IMR-90 (cell line): ENCODE results near the gene ODAD2. TPM values are rescaled to one million over a fixed set of nuclear protein-coding genes. Genes with fewer than 3 reads are reported as not detected.
"Not testable (repeated sequence)": the region's sequence is repeated elsewhere in the genome, so short reads cannot be mapped to it uniquely, and the experiment has no call there.

Source experiments
- ATAC-seq: fragments of 200-7000 bp; cut with Tn5 transposase; 2 replicates; pipeline ENCODE4 v1.9.1; 2020; ENCODE audit warnings: low read depth, mild to moderate bottlenecking, moderate library complexity
- BruUV-seq: library from RNA; stranded (reverse); fragments of 400-500 nt; replicated peaks from 2 replicates; lab custom pipeline; 2021; lab: Mats Ljungman, UMichigan
- CTCF ChIA-PET: fragments of 300-600 bp; formaldehyde crosslinking; extraction: SDS; loops from one replicate; lab custom pipeline; 2021; ENCODE audit warnings: antibody characterized with exemption; lab: Yijun Ruan, JAX
- POLR2A ChIA-PET: fragments of 300-600 bp; sonication (Branson Sonifier 250); formaldehyde crosslinking; loops from one replicate; lab custom pipeline; 2022; ENCODE audit warnings: antibody characterized with exemption; ENCODE audit not compliant: unreplicated experiment; lab: Charles Lee
- DNase-seq: peaks from one replicate; pipeline ENCODE4 v3.0.0; 2013
- H2AFZ ChIP-seq: replicated peaks from 2 replicates; pipeline ENCODE3; 2013; ENCODE audit warnings: low read length, mild to moderate bottlenecking; ENCODE audit not compliant: poor library complexity
- H2AK5ac ChIP-seq: 2 replicates; pipeline ENCODE4 v1.6.1; 2013; ENCODE audit warnings: low read depth, low read length, inconsistent platforms
- H2AK9ac ChIP-seq: replicated peaks from 2 replicates; pipeline ENCODE3; 2013; ENCODE audit warnings: mild to moderate bottlenecking, low read depth, low read length, moderate library complexity; ENCODE audit not compliant: poor library complexity
- H2BK120ac ChIP-seq: 2 replicates; pipeline ENCODE4 v1.6.1; 2013; ENCODE audit warnings: low read depth, low read length, inconsistent platforms
- H2BK15ac ChIP-seq: 3 replicates; pipeline ENCODE4 v1.6.1; 2013; ENCODE audit warnings: low read depth, low read length, inconsistent platforms
- H2BK20ac ChIP-seq: 2 replicates; pipeline ENCODE4 v1.6.1; 2013; ENCODE audit warnings: low read depth, mild to moderate bottlenecking, inconsistent platforms, low read length, moderate library complexity
- H2BK5ac ChIP-seq: 2 replicates; pipeline ENCODE4 v1.6.1; 2013; ENCODE audit warnings: mild to moderate bottlenecking, low read depth, low read length, inconsistent platforms; ENCODE audit not compliant: poor library complexity, severe bottlenecking
- H3K14ac ChIP-seq: replicated peaks from 2 replicates; pipeline ENCODE4 v1.6.1; 2013; ENCODE audit warnings: low read depth, low read length, inconsistent platforms
- H3K18ac ChIP-seq: 2 replicates; pipeline ENCODE4 v1.6.1; 2013; ENCODE audit warnings: low read depth, low read length, control low read depth
- H3K23ac ChIP-seq: 2 replicates; pipeline ENCODE4 v1.6.1; 2013; ENCODE audit warnings: low read depth, low read length, inconsistent platforms
- H3K27ac ChIP-seq: 2 replicates; pipeline ENCODE4 v1.5.1; 2013; ENCODE audit warnings: mild to moderate bottlenecking, control low read depth, low read length; ENCODE audit not compliant: insufficient read depth
- H3K27me3 ChIP-seq: 2 replicates; pipeline ENCODE4 v1.6.1; 2013; ENCODE audit warnings: low read length; ENCODE audit not compliant: control insufficient read depth, insufficient read depth
- H3K36me3 ChIP-seq: 2 replicates; pipeline ENCODE4 v1.6.1; 2013; ENCODE audit warnings: low read length, mixed read lengths; ENCODE audit not compliant: control insufficient read depth, insufficient read depth
- H3K4ac ChIP-seq: 2 replicates; pipeline ENCODE4 v1.6.1; 2013; ENCODE audit warnings: low read depth, low read length, inconsistent platforms
- H3K4me1 ChIP-seq: 2 replicates; pipeline ENCODE4 v1.6.1; 2013; ENCODE audit warnings: low read length, mixed read lengths; ENCODE audit not compliant: control insufficient read depth, insufficient read depth
- H3K4me2 ChIP-seq: 2 replicates; pipeline ENCODE4 v1.6.1; 2013; ENCODE audit warnings: low read depth, mild to moderate bottlenecking, control low read depth, low read length, moderate library complexity
- H3K4me3 ChIP-seq: 2 replicates; pipeline ENCODE4 v1.5.1; 2013; ENCODE audit warnings: low read depth, mild to moderate bottlenecking, control low read depth, low read length, moderate library complexity; ENCODE audit not compliant: insufficient read depth
- H3K56ac ChIP-seq: 2 replicates; pipeline ENCODE4 v1.6.1; 2013; ENCODE audit warnings: low read length, inconsistent platforms; ENCODE audit not compliant: insufficient read depth; ENCODE audit errors: extremely low read depth
- H3K79me1 ChIP-seq, 2 experiments: 2 replicates each; pipeline ENCODE4 v1.6.1; 2013; ENCODE audit warnings: low read length in 2 of 2, inconsistent platforms in 1 of 2, low read depth in 1 of 2
- H3K9ac ChIP-seq: 2 replicates; pipeline ENCODE4 v1.6.1; 2013; ENCODE audit warnings: low read depth, low read length, control low read depth
- H3K9me1 ChIP-seq: 2 replicates; pipeline ENCODE4 v1.6.1; 2013; ENCODE audit warnings: low read length, inconsistent platforms; ENCODE audit not compliant: insufficient read depth
- H3K9me3 ChIP-seq: 2 replicates; pipeline ENCODE4 v1.6.1; 2013; ENCODE audit warnings: low read length; ENCODE audit not compliant: control insufficient read depth, insufficient read depth
- H4K20me1 ChIP-seq: 2 replicates; pipeline ENCODE4 v1.6.1; 2013; ENCODE audit warnings: low read length, inconsistent platforms; ENCODE audit not compliant: insufficient read depth
- H4K5ac ChIP-seq: 2 replicates; pipeline ENCODE4 v1.6.1; 2013; ENCODE audit warnings: mild to moderate bottlenecking, low read depth, low read length, control low read depth
- H4K8ac ChIP-seq, 2 experiments: 2 replicates each; pipeline ENCODE4 v1.6.1; 2013; ENCODE audit warnings: low read depth in 2 of 2, low read length in 2 of 2, control low read depth in 1 of 2, inconsistent platforms in 1 of 2
- H4K91ac ChIP-seq: 2 replicates; pipeline ENCODE4 v1.6.1; 2013; ENCODE audit warnings: low read depth, low read length, inconsistent platforms; ENCODE audit not compliant: insufficient read depth
- WGBS, 2 experiments: methylation state at CpG; one replicate each; pipeline versions ENCODE4 v1.1.5 to v1.1.7; 2013; ENCODE audit warnings: missing lambda C conversion rate in 2 of 2; ENCODE audit not compliant: insufficient read length in 1 of 2; ENCODE audit errors: extremely low coverage in 2 of 2; 5-methylcytosine and 5-hydroxymethylcytosine counted together
- dilution Hi-C: fragments of 300-500 bp; cut with HindIII; formaldehyde crosslinking; loops from one replicate; pipeline ENCODE4 v1.14.3; 2018; ENCODE audit warnings: low sequenced_read_pairs; ENCODE audit not compliant: unreplicated experiment
- in situ Hi-C: fragments of 300-500 bp; cut with MboI; formaldehyde crosslinking; loops from 3 replicates; pipeline ENCODE4 v1.14.3; 2019; ENCODE audit warnings: low sequenced_read_pairs, inconsistent platforms, mixed read lengths
- intact Hi-C: fragments of 100-400 bp; cut with micrococcal nuclease; formaldehyde crosslinking; loops from 2 replicates; pipeline ENCODE4 v1.10.0; 2022
- polyA plus RNA-seq, 3 experiments: library from polyadenylated mRNA; depleted of rRNA; stranded (reverse); fragments of >200 nt; gene quantifications; 2 replicates each; pipeline ENCODE4 v1.2.3, GENCODE V29; 2012; ENCODE audit warnings: low replicate concordance in 1 of 3
- total RNA-seq: library from RNA; depleted of rRNA; stranded (reverse); fragments of >200 nt; gene quantifications from 2 replicates; pipeline ENCODE4 v1.2.3, GENCODE V29; 2012

The ODAD2 gene
- total and polyA plus RNA-seq, 2 of the 4 experiments (the other 2 are of a cell fraction): 0.53 to 0.72 TPM

GRCh38 chr10:27958383-27958782 lies 40.5 kb downstream of the ODAD2 start:
- H2BK15ac ChIP-seq, H4K20me1 ChIP-seq, dilution Hi-C loops, H3K79me1 ChIP-seq, CTCF ChIA-PET, H3K27me3 ChIP-seq, BruUV-seq, H3K4ac ChIP-seq, H2AK5ac ChIP-seq, H4K8ac ChIP-seq, intact Hi-C loops, H2AK9ac ChIP-seq, H2BK20ac ChIP-seq, DNase-seq, H2BK5ac ChIP-seq, in situ Hi-C loops, H3K18ac ChIP-seq, H3K36me3 ChIP-seq, H2AFZ ChIP-seq, H3K14ac ChIP-seq, H2BK120ac ChIP-seq, H3K56ac ChIP-seq, H3K9me1 ChIP-seq, H3K27ac ChIP-seq, H3K9me3 ChIP-seq, H4K5ac ChIP-seq, H3K4me1 ChIP-seq, H4K91ac ChIP-seq, POLR2A ChIA-PET, H3K9ac ChIP-seq, H3K23ac ChIP-seq, H3K4me3 ChIP-seq: not testable (repeated sequence)
- peak overlapping the region; percentile 50; the same call in 1 of the 2 replicates for H3K4me2 ChIP-seq
- no CpG with 5 or more reads among the region's 3 CpGs for WGBS, 2 experiments
- ATAC-seq: 0 out of 2 replicates have a peak, but pooled peaks have one; percentile 14
